Adrenal gland (tissue), 12 donors: ENCODE results near the gene FGF6. TPM values are rescaled to one million over a fixed set of nuclear protein-coding genes. Genes with fewer than 3 reads are reported as not detected.

Experiments used
- DNase-seq, 7 donors: peaks; one replicate each; pipeline ENCODE4 v3.0.0-alpha.2; 2019 to 2020
- H3K27ac ChIP-seq, 5 donors: fragments of 200-600 bp; sonication (generic) in 4 of 5; 1 replicate in 3 of 5; 2 replicates in 2 of 5; pipeline versions ENCODE4 v1.5.1 to v1.8.0; 2016 to 2020; ENCODE audit warnings: mild to moderate bottlenecking in 1 of 5
- H3K27me3 ChIP-seq: fragments of 200-600 bp; 2 replicates; pipeline ENCODE4 v1.8.0; 2021
- H3K36me3 ChIP-seq, 2 donors: fragments of 200-600 bp; replicated peaks in 1 of 2; 1 replicate in 1 of 2; 2 replicates in 1 of 2; pipeline versions ENCODE4 v1.5.1 to v1.8.0; 2018 to 2022
- H3K4me1 ChIP-seq, 2 donors: fragments of 200-600 bp; replicated peaks in 1 of 2; 1 replicate in 1 of 2; 2 replicates in 1 of 2; pipeline versions ENCODE4 v1.5.1 to v1.8.0; 2018 to 2021
- H3K4me3 ChIP-seq, 4 donors: fragments of 200-600 bp; sonication (generic) in 3 of 4; one replicate each; pipeline ENCODE4 v1.5.1; 2016 to 2018
- H3K9me3 ChIP-seq, 3 donors: fragments of 200-600 bp; sonication (generic) in 1 of 3; replicated peaks in 1 of 3; 1 replicate in 2 of 3; 2 replicates in 1 of 3; pipeline versions ENCODE4 v1.5.1 to v1.8.0; 2016 to 2021
- CTCF ChIP-seq, 6 experiments: fragments of 450-650 bp in 4 of 6; fragments of 200-600 bp in 2 of 6; sonication (generic) in 1 of 6; IDR thresholded peaks; 1 replicate in 5 of 6; 2 replicates in 1 of 6; pipeline versions ENCODE4 v1.5.1 to v1.8.0; 2016 to 2021; ENCODE audit warnings: antibody characterized with exemption in 6 of 6, mild to moderate bottlenecking in 2 of 6, moderate library complexity in 1 of 6
- POLR2A ChIP-seq, 2 donors: fragments of 450-650 bp; IDR thresholded peaks; one replicate each; pipeline ENCODE4 v1.6.1; 2017; ENCODE audit warnings: antibody characterized with exemption in 2 of 2, mild to moderate bottlenecking in 2 of 2, moderate library complexity in 1 of 2
- WGBS, 4 donors: extraction: QIAGEN DNeasy Blood & Tissue Kit in 2 of 4; methylation state at CpG; one replicate each; pipeline versions ENCODE4 v1.1.5 to v1.1.7; 2013 to 2017; 5-methylcytosine and 5-hydroxymethylcytosine counted together
- intact Hi-C, 2 donors: fragments of 100-400 bp; cut with DNase I; formaldehyde crosslinking; loops; one replicate each; pipeline versions ENCODE4 v1.14.1 to v1.15.0; 2022 to 2023
- polyA plus RNA-seq, 3 donors: library from polyadenylated mRNA; stranded (reverse); fragments of 200-250 nt in 2 of 3; fragments of 350-450 nt in 1 of 3; fragmentation: Illumina TruSeq in 1 of 3; extraction: RNeasy Lipid Tissue Mini Kit (QIAGEN cat#74804) in 1 of 3; gene quantifications; one replicate each; pipeline ENCODE4 v1.2.3, GENCODE V29; 2013 to 2014
- total RNA-seq, 9 donors: library from RNA; depleted of rRNA in 4 of 9; stranded (reverse); fragments of >200 nt in 4 of 9; fragments of 120-200 nt in 1 of 9; fragmentation: NEBNext Ultra II Directional in 1 of 9; extraction: Animal tissue kit (Norgen Biotek cat#: 25700) in 1 of 9; gene quantifications; one replicate each; pipeline versions ENCODE4 v1.1.0 to v1.2.4, GENCODE V29; 2013 to 2023
- donor health status: healthy with polysubstance abuse.
- donor health status: Bipolar disorder and iron deficiency.
- donor health status: DM: yes; HTN: yes; CAD: no.
- donor health status: DM: no; HTN: no; CAD: no.
- donor health status: DM: no; HTN: no; CAD: no.
- donor health status: DM: yes; HTN: yes; CAD: no.

The FGF6 gene
- total and polyA plus RNA-seq, 12 donors = not detected

- Histone ChIP-seq H3K27ac (no peak overlapping the region), H3K9me3 (no peaks in the 10 kb centered on the region), H3K4me1 (no peaks in the 10 kb centered on the region), H3K4me3 (no peak overlapping the region), H3K36me3 (peaks cover 0 to 12% of the 10 kb centered on the region in 2 donors), H3K27me3 (no peaks in the 10 kb centered on the region)
- 70 to 85% (median 81%) methylated on average over 4 of the region's 4 CpGs for WGBS, 4 donors
- intact Hi-C loops = no loop called here
- no peak for DNase-seq
- no peak for TF ChIP-seq CTCF (IDR thresholded peaks at IDR 0.05)
- no peak for TF ChIP-seq POLR2A (IDR thresholded peaks at IDR 0.05)
These were observed 40.6 kb upstream of the FGF6 start for GRCh38 chr12:4486049-4486699.

DNA sequence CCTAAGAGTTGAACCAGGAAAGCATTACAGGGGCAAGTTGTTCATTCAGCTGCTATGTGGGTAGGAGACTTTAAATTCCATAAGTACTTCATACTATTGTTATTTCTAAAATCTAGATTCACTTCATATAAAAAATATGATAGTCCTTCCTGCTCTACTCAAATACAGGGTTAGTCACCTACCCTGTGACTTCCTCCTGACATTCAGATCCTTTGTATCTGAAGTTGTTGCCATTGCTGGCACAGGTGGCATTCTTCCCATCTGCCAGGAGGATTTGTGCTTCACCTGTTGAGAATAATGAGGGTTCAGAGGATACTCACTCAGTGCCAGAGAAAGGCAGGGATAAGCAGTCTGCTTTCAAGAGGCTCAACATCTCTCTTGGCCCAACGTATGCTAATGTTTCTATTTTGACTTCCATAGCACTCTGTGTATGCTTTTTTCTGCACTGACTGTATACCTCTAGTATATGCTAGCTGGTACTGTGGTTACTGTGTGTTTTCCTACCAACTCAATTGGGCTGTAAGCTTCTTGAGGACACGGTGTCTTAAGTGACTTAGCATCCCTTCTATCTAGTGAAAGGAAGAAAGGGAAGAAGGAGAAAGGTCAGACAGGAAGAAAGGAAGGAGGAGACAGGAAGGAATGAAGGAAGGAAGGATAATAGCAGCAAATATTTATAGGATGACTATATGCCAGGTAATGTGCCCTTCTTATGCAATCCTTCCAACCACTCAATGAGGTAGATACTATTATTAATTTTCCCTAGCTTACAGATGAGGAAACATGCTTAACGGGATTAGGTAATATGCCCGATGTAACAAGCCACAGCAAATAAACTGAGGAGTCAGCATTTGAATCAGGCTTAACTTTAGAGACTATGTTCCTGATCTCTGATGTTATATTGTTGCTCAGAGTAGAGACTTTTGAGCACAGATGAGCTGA lies 38.5 kb upstream of the FGF6 start:
- H3K4me1 ChIP-seq = no peaks in the 10 kb centered on the region
- intact Hi-C loops = no loop called here
- peaks cover 0 to 4% of the 10 kb centered on the region in 2 donors for H3K36me3 ChIP-seq
- no peak overlapping the region for H3K27ac ChIP-seq
- no peak for DNase-seq
- H3K4me3 ChIP-seq = no peak overlapping the region
- no peaks in the 10 kb centered on the region for H3K27me3 ChIP-seq
- TF ChIP-seq CTCF (IDR thresholded peaks at IDR 0.05) = no peak
- no peak for TF ChIP-seq POLR2A (IDR thresholded peaks at IDR 0.05)
- 75 to 81% (median 80%) methylated on average over 4 of the region's 4 CpGs for WGBS, 4 donors
- H3K9me3 ChIP-seq = peaks cover 0 to 6% (median 0%) of the 10 kb centered on the region in 3 donors

DNA sequence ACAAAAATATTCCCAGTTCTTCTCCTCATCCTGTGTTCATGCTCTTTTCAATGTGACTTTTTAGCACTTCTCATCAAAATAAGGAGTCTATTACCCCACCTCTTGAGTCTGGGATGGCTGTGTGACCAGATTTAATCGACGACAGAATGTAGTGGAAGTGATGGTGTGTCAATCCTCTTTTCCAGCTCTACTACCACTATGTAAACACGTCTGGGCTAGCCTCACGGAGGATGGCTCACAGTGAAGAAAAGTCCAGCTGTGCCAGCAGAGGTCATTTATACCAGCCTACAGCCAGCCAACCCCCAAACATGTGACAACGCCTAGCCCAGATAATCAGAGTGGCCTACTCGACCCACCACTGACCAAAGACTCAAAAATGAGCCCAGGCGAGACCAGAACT lies 37.3 kb upstream of the FGF6 start:
- H3K4me3 ChIP-seq = no peak overlapping the region
- H3K36me3 ChIP-seq = no peaks in the 10 kb centered on the region
- H3K9me3 ChIP-seq = peaks cover 0 to 12% (median 0%) of the 10 kb centered on the region in 3 donors
- no peaks in the 10 kb centered on the region for H3K4me1 ChIP-seq
- no peak for DNase-seq
- H3K27ac ChIP-seq = no peak overlapping the region
- 85 to 94% (median 88%) methylated on average over 5 to 7 of the region's 7 CpGs for WGBS, 4 donors
- intact Hi-C loops = no loop called here
- TF ChIP-seq CTCF (IDR thresholded peaks at IDR 0.05) (no peak), POLR2A (IDR thresholded peaks at IDR 0.05) (no peak)
- H3K27me3 ChIP-seq = no peaks in the 10 kb centered on the region

- Histone ChIP-seq H3K4me1 (no peaks in the 10 kb centered on the region), H3K36me3 (no peaks in the 10 kb centered on the region), H3K9me3 (peaks cover 0 to 12% (median 0%) of the 10 kb centered on the region in 3 donors), H3K27me3 (no peaks in the 10 kb centered on the region), H3K4me3 (no peak overlapping the region), H3K27ac (no peak overlapping the region)
- TF ChIP-seq CTCF (IDR thresholded peaks at IDR 0.05) (no peak), POLR2A (IDR thresholded peaks at IDR 0.05) (no peak)
- WGBS, 4 donors = 75 to 96% (median 90%) methylated on average over 3 of the region's 3 CpGs
- intact Hi-C loops = no loop called here
- no peak for DNase-seq
These were observed 33.3 kb upstream of the FGF6 start for GRCh38 chr12:4478933-4479332.
